ENCODE data around the gene LGALS3.

The LGALS3 gene

DNA sequence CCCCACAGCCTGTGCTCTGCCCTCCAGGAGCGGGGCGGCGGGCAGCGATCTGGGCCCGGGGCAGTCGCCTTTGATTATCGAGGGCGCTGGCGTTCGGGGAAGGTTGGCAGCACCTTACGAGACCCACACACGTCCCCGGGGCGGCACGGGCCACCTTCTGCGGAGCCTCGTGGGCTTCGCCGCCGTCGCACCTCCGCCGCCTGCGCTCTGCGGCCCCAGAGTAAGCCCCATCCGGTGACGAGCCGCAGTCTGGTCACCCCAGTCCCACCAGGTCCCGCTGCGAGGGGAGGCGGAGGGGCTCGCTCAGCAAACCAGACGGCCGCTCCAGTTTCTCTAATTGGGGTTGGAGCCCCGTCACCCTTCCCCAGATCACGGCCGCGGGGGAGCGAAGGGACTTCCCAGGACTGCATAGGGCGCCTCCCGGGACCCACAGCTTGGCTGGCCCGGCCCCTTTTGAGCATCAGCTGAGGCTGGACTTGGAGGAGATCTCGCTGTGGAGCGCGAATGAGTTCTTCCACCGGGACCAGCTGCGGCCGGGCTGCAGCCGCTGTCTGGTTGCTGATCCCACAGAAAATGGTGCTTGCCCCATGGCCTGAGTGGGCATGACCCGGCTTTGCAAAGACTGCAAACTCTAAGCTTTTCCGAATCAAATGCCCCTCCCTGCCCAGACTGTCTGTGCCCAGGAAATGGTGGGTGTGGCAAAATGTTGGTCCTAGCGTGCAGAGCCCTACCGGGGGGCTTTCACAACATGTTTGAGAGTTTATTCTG lies 560 bp downstream of the LGALS3 start:
- peaks cover 38% of the 10 kb centered on the region for H3K4me1 ChIP-seq (ENCODE audit: insufficient read depth, poor library complexity, severe bottlenecking)
- H3K27ac ChIP-seq (ENCODE audit: poor library complexity, severe bottlenecking) = peak overlapping the region; percentile 66
- no peaks in the 10 kb centered on the region for H3K9me3 ChIP-seq (ENCODE audit: severe bottlenecking)
- TF ChIP-seq CTCF (IDR thresholded peaks at IDR 0.05; ENCODE audit: poor library complexity, severe bottlenecking) = no peak
- H3K4me3 ChIP-seq (ENCODE audit: severe bottlenecking) = peak overlapping the region; percentile 89
- H3K27me3 ChIP-seq (ENCODE audit: insufficient read depth, poor library complexity, severe bottlenecking) = no peaks in the 10 kb centered on the region
- ATAC-seq (ENCODE audit: low read depth) (peak; percentile 66), DNase-seq (ENCODE audit: low spot score) (peak; percentile 82)
- peaks cover 42% of the 10 kb centered on the region for H3K36me3 ChIP-seq (ENCODE audit: low read depth)

GRCh38 chr14:55130196-55130550 lies 1.1 kb downstream of the LGALS3 start:
- Histone ChIP-seq H3K4me1 (ENCODE audit: insufficient read depth, poor library complexity, severe bottlenecking) (peaks cover 38% of the 10 kb centered on the region), H3K9me3 (ENCODE audit: severe bottlenecking) (no peaks in the 10 kb centered on the region), H3K27ac (ENCODE audit: poor library complexity, severe bottlenecking) (peak overlapping the region; percentile 66), H3K4me3 (ENCODE audit: severe bottlenecking) (peak overlapping the region; percentile 89), H3K27me3 (ENCODE audit: insufficient read depth, poor library complexity, severe bottlenecking) (no peaks in the 10 kb centered on the region), H3K36me3 (ENCODE audit: low read depth) (peaks cover 43% of the 10 kb centered on the region)
- DNase-seq (ENCODE audit: low spot score) (no peak), ATAC-seq (ENCODE audit: low read depth) (peak; percentile 50)
- TF ChIP-seq CTCF (IDR thresholded peaks at IDR 0.05; ENCODE audit: poor library complexity, severe bottlenecking) = no peak

GRCh38 chr14:55131370-55132137 lies 2.5 kb downstream of the LGALS3 start:
- Histone ChIP-seq H3K27me3 (ENCODE audit: insufficient read depth, poor library complexity, severe bottlenecking) (no peaks in the 10 kb centered on the region), H3K9me3 (ENCODE audit: severe bottlenecking) (no peaks in the 10 kb centered on the region), H3K4me3 (ENCODE audit: severe bottlenecking) (no peak overlapping the region), H3K27ac (ENCODE audit: poor library complexity, severe bottlenecking) (peak overlapping the region; percentile 66), H3K36me3 (ENCODE audit: low read depth) (peaks cover 47% of the 10 kb centered on the region), H3K4me1 (ENCODE audit: insufficient read depth, poor library complexity, severe bottlenecking) (peaks cover 38% of the 10 kb centered on the region)
- TF ChIP-seq CTCF (IDR thresholded peaks at IDR 0.05; ENCODE audit: poor library complexity, severe bottlenecking) = peak; percentile 8
- ATAC-seq (ENCODE audit: low read depth) (no peak), DNase-seq (ENCODE audit: low spot score) (no peak)

DNA sequence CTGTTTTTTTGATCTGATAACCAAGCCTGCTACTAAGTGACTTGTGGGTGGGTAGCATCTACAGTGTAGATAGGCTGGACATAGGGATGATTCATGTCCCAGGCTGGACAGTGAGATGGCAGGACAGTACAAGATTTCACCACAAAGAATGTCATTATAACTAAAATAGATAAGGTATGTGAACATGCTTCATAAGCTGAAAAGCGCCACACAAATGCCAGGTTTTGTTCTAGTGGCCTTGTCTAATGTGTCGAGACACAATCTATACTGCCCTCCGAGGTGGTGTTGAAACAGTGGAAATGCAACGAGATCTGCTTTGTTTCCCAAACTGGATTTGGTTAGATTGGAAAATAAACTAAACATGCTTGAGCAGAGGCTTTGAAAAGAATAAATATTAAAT lies 4.4 kb downstream of the LGALS3 start:
- DNase-seq (ENCODE audit: low spot score) (no peak), ATAC-seq (ENCODE audit: low read depth) (no peak)
- H3K4me1 ChIP-seq (ENCODE audit: insufficient read depth, poor library complexity, severe bottlenecking) = peaks cover 21% of the 10 kb centered on the region
- no peak for TF ChIP-seq CTCF (IDR thresholded peaks at IDR 0.05; ENCODE audit: poor library complexity, severe bottlenecking)
- no peak overlapping the region for H3K27ac ChIP-seq (ENCODE audit: poor library complexity, severe bottlenecking)
- no peaks in the 10 kb centered on the region for H3K9me3 ChIP-seq (ENCODE audit: severe bottlenecking)
- no peaks in the 10 kb centered on the region for H3K27me3 ChIP-seq (ENCODE audit: insufficient read depth, poor library complexity, severe bottlenecking)
- H3K4me3 ChIP-seq (ENCODE audit: severe bottlenecking) = no peak overlapping the region
- H3K36me3 ChIP-seq (ENCODE audit: low read depth) = peaks cover 64% of the 10 kb centered on the region
